Body of pancreas (tissue), 4 donors: ENCODE measurements around the gene MYO1B.

Experiments
- CTCF ChIP-seq, 7 experiments: fragments of 450-650 bp in 4 of 7; fragments of 200-600 bp in 3 of 7; sonication (generic) in 3 of 7; IDR thresholded peaks; one replicate each; pipeline ENCODE4 v1.5.1; 2016 to 2019; ENCODE audit warnings: antibody characterized with exemption in 7 of 7
- POLR2A ChIP-seq, 3 donors: fragments of 450-650 bp; IDR thresholded peaks; one replicate each; pipeline ENCODE4 v1.6.1; 2016; ENCODE audit warnings: antibody characterized with exemption in 3 of 3, mild to moderate bottlenecking in 2 of 3

- no peak for TF ChIP-seq CTCF (IDR thresholded peaks at IDR 0.05)
- TF ChIP-seq POLR2A (IDR thresholded peaks at IDR 0.05) = no peak
Observed at GRCh38 chr2:191351921-191352320, 106.7 kb downstream of the MYO1B start.
